DMS 273 treated with DMSO at 0.1 percent for 48 hours (cell line): ENCODE results near the gene MAD1L1.
"Not testable (repeated sequence)": the region's sequence is repeated elsewhere in the genome, so short reads cannot be mapped to it uniquely, and the experiment has no call there.

Experiments used
- DNase-seq: peaks from one replicate; lab custom pipeline; 2025; lab: John Stamatoyannopoulos, UW

Gene MAD1L1

DNA sequence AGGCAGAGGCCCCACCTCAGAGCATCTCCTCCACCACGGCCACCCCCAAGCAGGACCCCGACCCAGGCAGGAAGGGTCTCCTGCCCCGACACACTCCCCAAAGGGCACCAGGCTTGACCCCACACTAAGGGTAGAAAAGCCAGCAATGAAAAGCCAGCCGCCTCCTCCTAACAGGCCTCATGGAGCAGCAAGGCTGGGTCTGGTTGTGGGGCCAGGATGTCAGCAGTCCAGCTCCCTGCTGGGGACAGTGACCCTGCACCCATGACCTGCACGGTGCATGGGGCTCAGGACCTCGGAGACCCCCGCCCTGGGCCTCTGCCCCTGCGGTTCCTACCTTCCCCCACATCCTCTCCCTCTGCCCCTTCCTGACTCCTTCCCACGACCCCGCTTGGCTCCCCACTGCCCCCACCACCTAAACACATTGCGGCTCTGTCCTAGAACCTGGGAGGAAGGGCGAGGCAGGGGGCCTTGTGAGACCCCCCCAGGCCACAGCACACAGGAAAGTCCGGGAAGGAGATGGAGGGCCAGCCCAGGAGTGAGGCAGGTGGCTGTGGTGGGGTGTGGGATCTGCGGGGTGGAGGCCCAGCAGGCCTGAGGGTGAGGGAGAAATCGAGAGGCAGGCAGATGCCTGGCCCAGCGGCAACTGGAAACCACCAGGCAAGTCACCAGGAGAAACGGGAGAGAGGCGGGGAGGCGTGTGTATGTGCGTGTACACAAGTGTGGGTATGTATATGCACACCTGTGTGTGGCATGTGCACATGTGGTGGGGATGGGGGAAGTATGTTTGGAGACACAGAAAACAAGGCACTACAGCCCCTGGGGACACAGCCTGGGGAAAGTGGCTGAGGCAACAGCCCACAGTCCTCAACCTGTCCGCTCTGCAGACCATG, 229.9 kb downstream of the MAD1L1 start:
- no peak for DNase-seq

- no peak for DNase-seq
Measured at GRCh38 chr7:2001601-2002442, 230.9 kb downstream of the MAD1L1 start.

GRCh38 chr7:2000746-2001321, 231.9 kb downstream of the MAD1L1 start:
- no peak for DNase-seq

DNA sequence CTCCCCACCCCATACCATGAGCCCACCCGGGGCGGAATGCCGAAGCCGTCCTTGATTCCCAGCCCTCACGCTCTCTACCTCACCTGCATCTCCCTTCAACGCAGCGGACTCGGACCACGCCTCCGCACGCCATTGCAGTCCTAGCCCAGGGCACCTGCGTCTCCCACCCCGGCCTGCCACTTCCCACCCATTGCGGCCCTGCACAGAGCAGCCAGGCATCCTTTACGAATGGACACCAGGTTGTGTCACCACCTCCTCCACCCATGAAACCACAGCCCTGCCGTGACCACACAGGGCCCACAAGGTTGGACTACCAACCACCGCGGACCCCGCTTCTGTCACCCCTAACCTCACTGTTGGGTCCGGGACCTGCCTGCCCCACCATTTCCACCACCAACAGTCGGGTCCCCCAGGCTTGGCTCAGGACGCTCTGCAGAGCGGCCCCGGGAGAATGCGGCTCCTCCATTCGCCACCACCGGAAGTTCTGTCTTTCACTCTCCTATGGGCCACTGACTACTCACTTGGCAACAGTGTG, 232.5 kb downstream of the MAD1L1 start:
- no peak for DNase-seq

DNA sequence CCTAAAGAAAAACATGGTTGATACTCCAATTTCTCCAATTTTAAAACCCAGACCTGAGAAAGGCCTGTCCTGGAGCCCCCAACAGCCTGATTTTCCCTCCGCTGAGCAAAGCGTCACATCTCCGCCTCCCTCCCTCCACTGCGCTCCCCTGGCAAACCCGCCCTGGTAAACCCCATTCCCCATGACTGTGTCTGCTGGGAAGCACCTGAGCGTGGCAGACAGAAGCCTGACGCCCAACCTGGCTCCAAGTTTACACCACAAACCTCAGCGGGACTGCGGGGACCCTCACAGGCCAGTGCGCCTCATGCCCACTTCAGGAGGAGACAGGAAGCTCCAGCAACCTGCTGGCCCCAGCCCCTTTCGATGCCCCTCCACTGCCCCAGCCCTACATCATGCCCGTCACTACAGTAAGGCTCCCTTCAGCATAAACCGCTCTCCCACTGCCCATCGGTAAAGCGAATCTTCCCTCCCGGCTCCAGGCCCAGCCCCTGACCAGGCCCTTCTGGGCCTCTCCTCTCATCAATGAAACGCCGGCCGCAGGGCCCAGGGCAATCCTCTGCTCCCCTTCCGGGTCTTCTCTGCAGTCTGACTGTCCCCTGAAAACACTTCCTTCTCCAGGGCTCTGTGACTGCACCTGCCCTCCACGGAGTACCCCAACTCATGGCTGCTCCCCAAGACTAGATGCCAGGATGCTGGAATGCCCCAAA, 233.3 kb downstream of the MAD1L1 start:
- no peak for DNase-seq

DNA sequence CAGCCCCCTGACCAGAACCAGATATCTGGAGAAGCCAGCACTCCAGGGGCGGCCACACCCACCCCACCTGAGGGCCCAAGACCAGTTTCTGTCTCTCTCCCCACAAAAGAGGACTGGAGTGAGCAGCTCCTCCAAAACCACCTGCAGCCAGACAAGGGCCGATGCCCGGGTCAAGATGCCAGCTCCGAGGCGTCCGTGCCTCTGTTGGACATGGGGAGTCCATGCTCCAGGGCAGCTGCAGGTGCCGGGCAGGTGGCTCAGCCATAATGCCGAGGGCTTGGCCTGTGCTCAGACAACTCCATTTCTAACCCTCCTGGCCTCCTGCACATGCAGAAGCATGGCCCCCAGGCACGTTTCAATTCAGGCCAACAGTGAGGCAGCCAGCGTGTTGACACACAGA, 234.6 kb downstream of the MAD1L1 start:
- no peak for DNase-seq

GRCh38 chr7:1997537-1998076, 235.1 kb downstream of the MAD1L1 start:
- DNase-seq = no peak

DNA sequence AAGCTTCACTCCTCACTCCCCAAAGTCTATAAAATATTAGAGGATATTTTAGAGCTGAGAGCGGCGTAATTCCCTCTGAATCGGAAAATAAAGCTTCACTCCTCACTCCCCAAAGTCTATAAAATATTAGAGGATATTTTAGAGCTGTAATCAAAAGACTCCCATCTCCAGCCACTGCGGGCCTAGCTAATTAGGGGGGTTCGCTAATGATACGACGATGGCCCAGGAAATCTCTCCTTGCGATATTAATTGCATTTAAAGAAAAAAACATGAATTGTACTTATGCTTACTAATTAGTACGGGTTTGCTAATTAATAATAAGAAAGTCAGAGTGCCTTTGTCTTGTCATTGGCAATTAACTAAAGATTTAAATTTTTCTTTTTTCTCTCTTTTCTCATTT, 235.9 kb downstream of the MAD1L1 start:
- DNase-seq = no peak

DNA sequence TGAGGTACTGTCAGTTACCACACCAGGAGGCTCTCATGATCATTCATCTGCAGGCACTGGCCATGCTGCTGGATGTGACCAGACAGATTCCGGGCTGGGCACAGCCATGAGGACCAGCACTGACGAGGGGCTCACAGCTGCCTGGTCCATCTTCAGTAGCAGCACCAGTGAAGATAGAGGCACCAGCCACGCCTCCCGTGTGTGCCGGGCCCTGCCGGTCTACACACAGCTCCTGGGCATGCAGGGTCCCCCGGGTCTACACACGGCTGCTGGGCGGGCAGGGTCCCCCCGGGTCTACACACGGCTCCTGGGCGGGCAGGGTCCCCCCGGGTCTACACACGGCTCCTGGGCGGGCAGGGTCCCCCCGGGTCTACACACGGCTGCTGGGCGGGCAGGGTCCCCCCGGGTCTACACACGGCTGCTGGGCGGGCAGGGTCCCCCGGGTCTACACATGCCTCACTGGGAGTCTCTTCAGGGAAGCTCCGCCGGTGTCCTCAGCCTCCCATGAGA, 236.8 kb downstream of the MAD1L1 start:
- not testable (repeated sequence) for DNase-seq

GRCh38 chr7:1995426-1995825, 237.3 kb downstream of the MAD1L1 start:
- no peak for DNase-seq

- DNase-seq = no peak
Measured at GRCh38 chr7:1994931-1995330, 237.8 kb downstream of the MAD1L1 start.

DNA sequence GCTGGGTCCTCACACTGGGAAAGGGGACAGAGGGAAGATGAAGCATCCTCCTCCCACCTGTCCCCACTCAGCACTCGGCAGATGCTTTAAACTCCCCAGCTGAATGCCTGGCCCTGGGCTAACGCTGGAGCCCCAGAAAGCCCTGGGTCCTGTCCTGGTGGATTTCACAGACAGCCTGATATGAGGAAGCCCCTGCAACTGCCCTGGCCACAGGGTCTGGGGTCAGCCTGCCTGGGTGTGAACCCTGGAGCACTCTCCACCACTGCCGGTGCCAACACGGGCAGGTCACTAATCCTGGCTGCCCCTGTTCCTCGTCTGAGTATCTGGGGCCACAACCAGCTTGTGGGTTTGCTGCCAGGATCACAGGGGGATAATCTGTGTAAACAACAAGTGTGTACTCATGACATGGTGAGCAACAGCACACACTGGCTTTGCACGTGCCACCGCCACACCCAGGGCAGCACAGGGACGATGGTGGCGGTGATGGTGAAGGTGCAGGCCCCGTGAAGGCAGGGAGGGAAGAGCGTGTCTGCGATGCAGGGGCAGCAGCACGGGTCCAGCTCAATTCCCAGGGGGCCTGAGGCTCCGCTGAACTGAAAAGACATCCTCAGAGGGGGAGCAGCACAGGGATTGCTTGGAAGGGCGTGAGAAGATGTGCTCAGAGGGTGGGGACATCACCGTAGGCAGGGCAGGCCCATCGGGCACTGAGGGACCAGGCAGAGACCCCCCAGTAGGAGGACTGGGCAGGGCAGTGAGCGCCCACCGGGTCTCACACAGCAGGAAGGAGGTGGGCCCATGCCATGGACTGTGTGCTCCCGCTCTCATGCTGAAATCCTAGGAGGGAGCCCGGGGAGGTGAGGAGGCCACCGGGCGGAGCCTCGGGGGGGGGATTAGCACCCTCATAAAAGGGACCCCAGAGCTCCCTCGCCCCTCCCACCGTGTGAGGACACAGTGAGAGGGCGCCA, 238.7 kb downstream of the MAD1L1 start:
- no peak for DNase-seq

DNA sequence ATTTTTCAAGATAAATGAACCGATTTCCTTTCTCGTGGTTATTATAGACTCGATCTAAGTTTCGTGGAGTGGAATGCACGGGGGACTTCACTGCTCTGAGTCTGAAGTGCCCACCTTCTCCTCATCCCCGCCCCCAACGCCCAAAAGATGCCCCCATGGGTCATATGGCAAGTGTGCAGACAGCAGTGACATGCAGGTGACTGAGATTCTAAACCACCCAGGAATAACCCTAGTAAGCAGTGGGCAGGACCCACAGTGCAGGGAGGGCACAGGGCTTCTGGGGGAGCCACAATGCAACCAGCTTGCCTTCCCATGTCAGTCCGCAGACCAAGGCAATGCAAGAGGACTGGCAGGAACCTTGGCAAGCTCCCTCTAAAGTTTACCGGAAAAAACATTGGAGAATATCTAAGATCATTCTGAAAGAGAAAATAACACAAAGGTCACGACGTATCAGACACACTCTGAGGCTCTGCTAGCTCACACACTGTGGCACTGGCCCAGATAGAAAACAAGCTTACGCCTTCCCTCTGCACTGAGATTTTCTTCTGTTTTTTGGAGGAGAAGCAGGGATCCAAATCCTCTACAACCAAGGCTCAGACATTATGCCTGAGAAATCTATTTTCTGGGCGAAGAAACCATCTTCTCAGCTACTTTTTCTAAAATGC, 239.6 kb downstream of the MAD1L1 start:
- DNase-seq = no peak

- DNase-seq = no peak
Measured at GRCh38 chr7:1992554-1992953, 240.2 kb downstream of the MAD1L1 start.

- DNase-seq = no peak
Measured at GRCh38 chr7:1990001-1990670, 242.6 kb downstream of the MAD1L1 start.

DNA sequence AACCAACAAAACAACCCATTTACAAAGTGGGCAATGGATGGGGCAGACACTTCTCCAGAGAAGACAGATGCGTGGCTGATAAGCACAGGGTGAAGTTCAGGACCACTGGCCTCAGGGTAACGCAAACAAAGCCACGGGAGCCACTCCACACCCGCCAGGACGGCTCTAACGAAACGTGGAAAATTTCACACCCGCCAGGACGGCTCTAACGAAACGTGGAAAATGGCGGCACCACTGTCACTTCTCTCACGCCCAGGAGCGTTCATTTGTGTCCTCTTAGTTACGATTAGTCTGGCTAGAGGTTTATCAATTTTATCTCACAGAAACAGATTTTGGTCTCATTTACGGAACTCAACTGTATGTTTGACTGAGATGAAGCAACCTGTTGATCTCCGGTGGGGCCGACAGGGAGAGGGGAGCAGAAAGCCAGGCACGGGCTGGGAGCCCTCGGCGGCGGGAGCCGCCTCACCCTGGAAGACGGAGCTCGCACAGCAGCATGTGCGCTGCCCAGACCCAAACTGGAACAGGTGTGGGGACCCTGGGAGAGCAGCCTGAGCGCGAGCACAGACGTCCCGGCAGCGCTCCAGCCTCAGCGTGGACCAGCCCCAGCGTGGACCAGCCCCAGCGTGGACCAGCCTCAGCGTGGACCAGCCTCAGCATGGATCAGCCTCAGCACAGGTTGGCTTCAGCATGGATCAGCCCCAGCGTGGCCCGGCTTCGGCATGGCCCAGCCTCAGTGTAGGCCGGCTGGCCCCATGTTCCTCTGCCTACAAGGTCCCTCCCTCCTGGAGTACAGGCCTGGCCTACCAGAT, 243.5 kb downstream of the MAD1L1 start:
- no peak for DNase-seq

DNA sequence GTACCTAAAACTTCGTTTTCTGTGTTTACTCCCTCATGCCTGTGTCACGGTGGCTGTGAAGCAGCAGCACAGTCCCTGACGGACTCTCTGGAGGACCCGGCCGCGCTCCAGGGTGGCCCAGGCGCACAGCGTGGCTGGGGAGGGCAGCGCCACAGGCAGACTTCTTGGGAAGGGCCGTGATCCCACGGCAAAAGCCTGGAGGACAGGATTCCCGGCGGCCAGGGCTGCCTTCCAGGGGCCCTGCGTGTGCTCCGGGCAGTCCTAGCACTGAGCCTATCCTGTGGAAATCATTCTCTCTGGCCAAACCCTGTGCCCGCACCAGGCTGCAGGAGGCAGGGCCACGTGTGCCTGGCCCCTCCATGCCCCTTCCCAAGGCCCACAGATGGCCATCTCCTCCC, 244.2 kb downstream of the MAD1L1 start:
- DNase-seq = no peak
